ENCODE data around the gene FCGBP. TPM values are rescaled to one million over a fixed set of nuclear protein-coding genes. Genes with fewer than 3 reads are reported as not detected.
A peak's percentile ranks its signal among the peaks of the same experiment; 100 is the strongest.

Gene FCGBP
- total and polyA plus RNA-seq, 12 donors, result 1.6 to 785 (median 79.1) TPM

GRCh38 chr19:39915101-39915847 is 19.2 kb downstream of the FCGBP start:
- peaks cover 6% of the 10 kb centered on the region for H3K27me3 ChIP-seq
- WGBS, 4 donors, result 41 to 84% (median 57%) methylated on average over 4 to 71 of the region's 71 CpGs
- intact Hi-C loops (cut with DNase I), result no loop called here
- TF ChIP-seq CTCF (IDR thresholded peaks at IDR 0.05) (no peak), POLR2A (IDR thresholded peaks at IDR 0.05) (no peak)
- H3K4me3 ChIP-seq, result no peak overlapping the region
- DNase-seq, result peak in 1 of 7 donors; percentile 17
- H3K36me3 ChIP-seq (replicated peaks in 1 of 2), result no peaks in the 10 kb centered on the region
- H3K27ac ChIP-seq, result no peak overlapping the region
- no peaks in the 10 kb centered on the region for H3K9me3 ChIP-seq (replicated peaks in 1 of 3)
- no peaks in the 10 kb centered on the region for H3K4me1 ChIP-seq (replicated peaks in 1 of 2)

GRCh38 chr19:39913682-39914333 is 20.6 kb downstream of the FCGBP start:
- intact Hi-C loops (cut with DNase I), result no loop called here
- no peaks in the 10 kb centered on the region for H3K4me1 ChIP-seq (replicated peaks in 1 of 2)
- TF ChIP-seq CTCF (IDR thresholded peaks at IDR 0.05) (no peak), POLR2A (IDR thresholded peaks at IDR 0.05) (no peak)
- WGBS, 4 donors, result 84 to 94% (median 87%) methylated on average over 10 to 20 of the region's 20 CpGs
- H3K4me3 ChIP-seq, result no peak overlapping the region
- H3K9me3 ChIP-seq (replicated peaks in 1 of 3), result no peaks in the 10 kb centered on the region
- H3K27me3 ChIP-seq, result peaks cover 6% of the 10 kb centered on the region
- no peaks in the 10 kb centered on the region for H3K36me3 ChIP-seq (replicated peaks in 1 of 2)
- DNase-seq, result peak in 1 of 7 donors; percentile 24
- no peak overlapping the region for H3K27ac ChIP-seq

GRCh38 chr19:39908803-39909202 is 25.6 kb downstream of the FCGBP start:
- 72 to 88% (median 82%) methylated on average over 5 to 6 of the region's 6 CpGs for WGBS, 4 donors
- Histone ChIP-seq H3K27me3 (no peaks in the 10 kb centered on the region), H3K4me1 (replicated peaks in 1 of 2) (no peaks in the 10 kb centered on the region), H3K27ac (no peak overlapping the region), H3K4me3 (no peak overlapping the region), H3K9me3 (replicated peaks in 1 of 3) (no peaks in the 10 kb centered on the region), H3K36me3 (replicated peaks in 1 of 2) (no peaks in the 10 kb centered on the region)
- TF ChIP-seq POLR2A (IDR thresholded peaks at IDR 0.05), result no peak
- no peak for TF ChIP-seq CTCF (IDR thresholded peaks at IDR 0.05)
- DNase-seq, result no peak
- intact Hi-C loops (cut with DNase I), result no loop called here

- Histone ChIP-seq H3K4me1 (replicated peaks in 1 of 2) (no peaks in the 10 kb centered on the region), H3K27me3 (no peaks in the 10 kb centered on the region), H3K9me3 (replicated peaks in 1 of 3) (no peaks in the 10 kb centered on the region), H3K27ac (no peak overlapping the region), H3K36me3 (replicated peaks in 1 of 2) (no peaks in the 10 kb centered on the region), H3K4me3 (no peak overlapping the region)
- intact Hi-C loops (cut with DNase I), result no loop called here
- WGBS, 4 donors, result 84 to 87% (median 85%) methylated on average over 5 of the region's 5 CpGs
- no peak for TF ChIP-seq POLR2A (IDR thresholded peaks at IDR 0.05)
- no peak for TF ChIP-seq CTCF (IDR thresholded peaks at IDR 0.05)
- DNase-seq, result peak in 1 of 7 donors; percentile 18
Observed at GRCh38 chr19:39906820-39907611, 27.4 kb downstream of the FCGBP start.
